Liver (tissue), 3 donors: ENCODE results near the gene BRSK2.

Experiments used
- CTCF ChIP-seq: fragments of 150-350 bp; IDR thresholded peaks from 2 replicates; pipeline ENCODE4 v1.5.1; 2017; ENCODE audit warnings: improper control_type of control experiment, low read depth, low read length; ENCODE audit not compliant: missing input control
- HNF4G ChIP-seq: IDR thresholded peaks from 2 replicates; pipeline ENCODE4 v1.6.1; 2016; ENCODE audit warnings: antibody characterized with exemption
- JUND ChIP-seq, 2 donors: IDR thresholded peaks; 2 replicates each; pipeline ENCODE4 v1.6.1; 2016; ENCODE audit warnings: antibody characterized with exemption in 2 of 2
- RAD21 ChIP-seq, 2 donors: IDR thresholded peaks; 2 replicates each; pipeline ENCODE4 v1.6.1; 2016; ENCODE audit warnings: antibody characterized with exemption in 2 of 2, mild to moderate bottlenecking in 2 of 2
- REST ChIP-seq: IDR thresholded peaks from 2 replicates; pipeline ENCODE4 v1.6.1; 2016; ENCODE audit warnings: antibody characterized with exemption, mild to moderate bottlenecking
- donor health status: healthy.
- donor health status: healthy.

GRCh38 chr11:1500466-1501420 is 111.0 kb downstream of the BRSK2 start:
- TF ChIP-seq JUND (IDR thresholded peaks at IDR 0.05) = no peak
- no peak for TF ChIP-seq CTCF
- no peak for TF ChIP-seq RAD21 (IDR thresholded peaks at IDR 0.05)
- TF ChIP-seq HNF4G = no peak
- TF ChIP-seq REST = no peak
